Neural cell (in vitro differentiated cells): ENCODE data around the gene NCF2.

Experiments
- MXI1 ChIP-seq: fragments of 450-650 bp; conservative IDR thresholded peaks from 2 replicates; pipeline ENCODE4 v1.6.1; 2014; ENCODE audit warnings: antibody characterized with exemption, mild to moderate bottlenecking; ENCODE audit not compliant: poor library complexity, severe bottlenecking
- TAF1 ChIP-seq: IDR thresholded peaks from 2 replicates; pipeline ENCODE4 v1.6.1; 2012; ENCODE audit warnings: low read depth
- TF ChIP-seq, protein P1 (sequence below): fragments of 450-650 bp; IDR thresholded peaks from 2 replicates; pipeline ENCODE4 v1.5.1; 2014; ENCODE audit warnings: antibody characterized with exemption, mild to moderate bottlenecking, moderate library complexity; ENCODE audit not compliant: poor library complexity, severe bottlenecking

DNA sequence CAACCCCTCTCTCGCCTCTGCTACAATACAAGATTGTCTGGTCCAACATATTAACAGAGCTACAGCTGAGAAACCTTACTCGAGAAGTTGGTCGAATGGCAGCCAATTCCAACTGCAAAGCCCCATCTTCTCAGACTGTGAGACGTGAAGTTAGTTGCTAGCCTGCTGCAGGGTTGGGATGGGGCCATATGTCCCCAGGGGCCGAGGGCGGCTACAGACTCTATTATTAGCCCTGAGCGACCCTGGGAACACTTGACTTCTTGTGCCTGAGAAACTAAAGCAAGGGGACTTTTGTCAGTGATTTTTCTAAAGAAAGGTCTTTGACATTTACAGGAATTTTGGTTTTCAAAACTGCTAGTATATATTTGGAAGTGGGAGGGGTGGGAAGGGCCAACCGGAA is 13.7 kb downstream of the NCF2 start:
- TF ChIP-seq, protein P1, sequence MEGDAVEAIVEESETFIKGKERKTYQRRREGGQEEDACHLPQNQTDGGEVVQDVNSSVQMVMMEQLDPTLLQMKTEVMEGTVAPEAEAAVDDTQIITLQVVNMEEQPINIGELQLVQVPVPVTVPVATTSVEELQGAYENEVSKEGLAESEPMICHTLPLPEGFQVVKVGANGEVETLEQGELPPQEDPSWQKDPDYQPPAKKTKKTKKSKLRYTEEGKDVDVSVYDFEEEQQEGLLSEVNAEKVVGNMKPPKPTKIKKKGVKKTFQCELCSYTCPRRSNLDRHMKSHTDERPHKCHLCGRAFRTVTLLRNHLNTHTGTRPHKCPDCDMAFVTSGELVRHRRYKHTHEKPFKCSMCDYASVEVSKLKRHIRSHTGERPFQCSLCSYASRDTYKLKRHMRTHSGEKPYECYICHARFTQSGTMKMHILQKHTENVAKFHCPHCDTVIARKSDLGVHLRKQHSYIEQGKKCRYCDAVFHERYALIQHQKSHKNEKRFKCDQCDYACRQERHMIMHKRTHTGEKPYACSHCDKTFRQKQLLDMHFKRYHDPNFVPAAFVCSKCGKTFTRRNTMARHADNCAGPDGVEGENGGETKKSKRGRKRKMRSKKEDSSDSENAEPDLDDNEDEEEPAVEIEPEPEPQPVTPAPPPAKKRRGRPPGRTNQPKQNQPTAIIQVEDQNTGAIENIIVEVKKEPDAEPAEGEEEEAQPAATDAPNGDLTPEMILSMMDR, result no peak
- no peak for TF ChIP-seq TAF1
- TF ChIP-seq MXI1, result no peak
